Measurements from ENCODE around the gene SYTL3. TPM values are rescaled to one million over a fixed set of nuclear protein-coding genes. Genes with fewer than 3 reads are reported as not detected.

SYTL3 gene
- total and polyA plus RNA-seq, 2 of the 8 experiments (the other 6 are each of a cell fraction or from before 2014, with no cell fraction given), result 0.27 to 0.99 TPM

DNA sequence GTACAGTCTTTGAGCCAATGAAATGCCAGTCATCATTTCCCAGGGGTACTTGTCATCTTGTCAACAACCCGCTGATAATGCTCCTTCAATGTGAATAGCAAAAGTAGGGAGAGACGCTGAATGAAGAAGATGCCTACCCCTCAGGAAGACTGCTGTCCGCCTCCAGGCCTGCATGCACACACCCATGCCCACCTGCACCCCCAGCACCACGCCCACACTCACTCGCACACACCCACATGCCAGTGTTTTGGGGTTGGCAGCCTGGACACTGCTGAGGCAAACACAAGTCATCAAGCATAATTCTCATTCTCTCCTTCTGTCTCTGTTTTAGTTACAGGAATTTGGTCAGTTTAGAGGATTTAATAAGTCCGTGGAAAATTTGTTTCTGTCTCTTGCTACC lies 63.6 kb downstream of the SYTL3 start (continued):
- TF ChIP-seq, protein P1, sequence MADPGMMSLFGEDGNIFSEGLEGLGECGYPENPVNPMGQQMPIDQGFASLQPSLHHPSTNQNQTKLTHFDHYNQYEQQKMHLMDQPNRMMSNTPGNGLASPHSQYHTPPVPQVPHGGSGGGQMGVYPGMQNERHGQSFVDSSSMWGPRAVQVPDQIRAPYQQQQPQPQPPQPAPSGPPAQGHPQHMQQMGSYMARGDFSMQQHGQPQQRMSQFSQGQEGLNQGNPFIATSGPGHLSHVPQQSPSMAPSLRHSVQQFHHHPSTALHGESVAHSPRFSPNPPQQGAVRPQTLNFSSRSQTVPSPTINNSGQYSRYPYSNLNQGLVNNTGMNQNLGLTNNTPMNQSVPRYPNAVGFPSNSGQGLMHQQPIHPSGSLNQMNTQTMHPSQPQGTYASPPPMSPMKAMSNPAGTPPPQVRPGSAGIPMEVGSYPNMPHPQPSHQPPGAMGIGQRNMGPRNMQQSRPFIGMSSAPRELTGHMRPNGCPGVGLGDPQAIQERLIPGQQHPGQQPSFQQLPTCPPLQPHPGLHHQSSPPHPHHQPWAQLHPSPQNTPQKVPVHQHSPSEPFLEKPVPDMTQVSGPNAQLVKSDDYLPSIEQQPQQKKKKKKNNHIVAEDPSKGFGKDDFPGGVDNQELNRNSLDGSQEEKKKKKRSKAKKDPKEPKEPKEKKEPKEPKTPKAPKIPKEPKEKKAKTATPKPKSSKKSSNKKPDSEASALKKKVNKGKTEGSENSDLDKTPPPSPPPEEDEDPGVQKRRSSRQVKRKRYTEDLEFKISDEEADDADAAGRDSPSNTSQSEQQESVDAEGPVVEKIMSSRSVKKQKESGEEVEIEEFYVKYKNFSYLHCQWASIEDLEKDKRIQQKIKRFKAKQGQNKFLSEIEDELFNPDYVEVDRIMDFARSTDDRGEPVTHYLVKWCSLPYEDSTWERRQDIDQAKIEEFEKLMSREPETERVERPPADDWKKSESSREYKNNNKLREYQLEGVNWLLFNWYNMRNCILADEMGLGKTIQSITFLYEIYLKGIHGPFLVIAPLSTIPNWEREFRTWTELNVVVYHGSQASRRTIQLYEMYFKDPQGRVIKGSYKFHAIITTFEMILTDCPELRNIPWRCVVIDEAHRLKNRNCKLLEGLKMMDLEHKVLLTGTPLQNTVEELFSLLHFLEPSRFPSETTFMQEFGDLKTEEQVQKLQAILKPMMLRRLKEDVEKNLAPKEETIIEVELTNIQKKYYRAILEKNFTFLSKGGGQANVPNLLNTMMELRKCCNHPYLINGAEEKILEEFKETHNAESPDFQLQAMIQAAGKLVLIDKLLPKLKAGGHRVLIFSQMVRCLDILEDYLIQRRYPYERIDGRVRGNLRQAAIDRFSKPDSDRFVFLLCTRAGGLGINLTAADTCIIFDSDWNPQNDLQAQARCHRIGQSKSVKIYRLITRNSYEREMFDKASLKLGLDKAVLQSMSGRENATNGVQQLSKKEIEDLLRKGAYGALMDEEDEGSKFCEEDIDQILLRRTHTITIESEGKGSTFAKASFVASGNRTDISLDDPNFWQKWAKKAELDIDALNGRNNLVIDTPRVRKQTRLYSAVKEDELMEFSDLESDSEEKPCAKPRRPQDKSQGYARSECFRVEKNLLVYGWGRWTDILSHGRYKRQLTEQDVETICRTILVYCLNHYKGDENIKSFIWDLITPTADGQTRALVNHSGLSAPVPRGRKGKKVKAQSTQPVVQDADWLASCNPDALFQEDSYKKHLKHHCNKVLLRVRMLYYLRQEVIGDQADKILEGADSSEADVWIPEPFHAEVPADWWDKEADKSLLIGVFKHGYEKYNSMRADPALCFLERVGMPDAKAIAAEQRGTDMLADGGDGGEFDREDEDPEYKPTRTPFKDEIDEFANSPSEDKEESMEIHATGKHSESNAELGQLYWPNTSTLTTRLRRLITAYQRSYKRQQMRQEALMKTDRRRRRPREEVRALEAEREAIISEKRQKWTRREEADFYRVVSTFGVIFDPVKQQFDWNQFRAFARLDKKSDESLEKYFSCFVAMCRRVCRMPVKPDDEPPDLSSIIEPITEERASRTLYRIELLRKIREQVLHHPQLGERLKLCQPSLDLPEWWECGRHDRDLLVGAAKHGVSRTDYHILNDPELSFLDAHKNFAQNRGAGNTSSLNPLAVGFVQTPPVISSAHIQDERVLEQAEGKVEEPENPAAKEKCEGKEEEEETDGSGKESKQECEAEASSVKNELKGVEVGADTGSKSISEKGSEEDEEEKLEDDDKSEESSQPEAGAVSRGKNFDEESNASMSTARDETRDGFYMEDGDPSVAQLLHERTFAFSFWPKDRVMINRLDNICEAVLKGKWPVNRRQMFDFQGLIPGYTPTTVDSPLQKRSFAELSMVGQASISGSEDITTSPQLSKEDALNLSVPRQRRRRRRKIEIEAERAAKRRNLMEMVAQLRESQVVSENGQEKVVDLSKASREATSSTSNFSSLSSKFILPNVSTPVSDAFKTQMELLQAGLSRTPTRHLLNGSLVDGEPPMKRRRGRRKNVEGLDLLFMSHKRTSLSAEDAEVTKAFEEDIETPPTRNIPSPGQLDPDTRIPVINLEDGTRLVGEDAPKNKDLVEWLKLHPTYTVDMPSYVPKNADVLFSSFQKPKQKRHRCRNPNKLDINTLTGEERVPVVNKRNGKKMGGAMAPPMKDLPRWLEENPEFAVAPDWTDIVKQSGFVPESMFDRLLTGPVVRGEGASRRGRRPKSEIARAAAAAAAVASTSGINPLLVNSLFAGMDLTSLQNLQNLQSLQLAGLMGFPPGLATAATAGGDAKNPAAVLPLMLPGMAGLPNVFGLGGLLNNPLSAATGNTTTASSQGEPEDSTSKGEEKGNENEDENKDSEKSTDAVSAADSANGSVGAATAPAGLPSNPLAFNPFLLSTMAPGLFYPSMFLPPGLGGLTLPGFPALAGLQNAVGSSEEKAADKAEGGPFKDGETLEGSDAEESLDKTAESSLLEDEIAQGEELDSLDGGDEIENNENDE (IDR thresholded peaks at IDR 0.05; ENCODE audit: insufficient replicate concordance, low read length), result no peak
- TF ChIP-seq GABPA (IDR thresholded peaks at IDR 0.05; ENCODE audit: borderline replicate concordance, insufficient read depth, low read length), result no peak
- no peak for TF ChIP-seq HDAC2 (IDR thresholded peaks at IDR 0.05; ENCODE audit: borderline replicate concordance in 1 of 2, low read depth in 2 of 2, low read length in 2 of 2)
- no peak for TF ChIP-seq RBBP5 (IDR thresholded peaks at IDR 0.05; ENCODE audit: borderline replicate concordance, low read depth, low read length)
- TF ChIP-seq, protein P2, sequence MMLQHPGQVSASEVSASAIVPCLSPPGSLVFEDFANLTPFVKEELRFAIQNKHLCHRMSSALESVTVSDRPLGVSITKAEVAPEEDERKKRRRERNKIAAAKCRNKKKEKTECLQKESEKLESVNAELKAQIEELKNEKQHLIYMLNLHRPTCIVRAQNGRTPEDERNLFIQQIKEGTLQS (IDR thresholded peaks at IDR 0.05; ENCODE audit: insufficient read depth, low read depth, low read length), result no peak
- no peak for TF ChIP-seq EZH2 (IDR thresholded peaks at IDR 0.05; ENCODE audit: low read depth, low read length, severe bottlenecking)
- TF ChIP-seq, protein P3, sequence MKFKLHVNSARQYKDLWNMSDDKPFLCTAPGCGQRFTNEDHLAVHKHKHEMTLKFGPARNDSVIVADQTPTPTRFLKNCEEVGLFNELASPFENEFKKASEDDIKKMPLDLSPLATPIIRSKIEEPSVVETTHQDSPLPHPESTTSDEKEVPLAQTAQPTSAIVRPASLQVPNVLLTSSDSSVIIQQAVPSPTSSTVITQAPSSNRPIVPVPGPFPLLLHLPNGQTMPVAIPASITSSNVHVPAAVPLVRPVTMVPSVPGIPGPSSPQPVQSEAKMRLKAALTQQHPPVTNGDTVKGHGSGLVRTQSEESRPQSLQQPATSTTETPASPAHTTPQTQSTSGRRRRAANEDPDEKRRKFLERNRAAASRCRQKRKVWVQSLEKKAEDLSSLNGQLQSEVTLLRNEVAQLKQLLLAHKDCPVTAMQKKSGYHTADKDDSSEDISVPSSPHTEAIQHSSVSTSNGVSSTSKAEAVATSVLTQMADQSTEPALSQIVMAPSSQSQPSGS (IDR thresholded peaks at IDR 0.05; ENCODE audit: low read length), result no peak
- no peak for TF ChIP-seq BACH1 (IDR thresholded peaks at IDR 0.05; ENCODE audit: low read length)
